ENCODE data around the gene RBFOX2. TPM values are rescaled to one million over a fixed set of nuclear protein-coding genes. Genes with fewer than 3 reads are reported as not detected.

Gene RBFOX2
- total and polyA plus RNA-seq, 2 of the 8 experiments (the other 6 are each of a cell fraction or from before 2014, with no cell fraction given), result 121 to 122 TPM

DNA sequence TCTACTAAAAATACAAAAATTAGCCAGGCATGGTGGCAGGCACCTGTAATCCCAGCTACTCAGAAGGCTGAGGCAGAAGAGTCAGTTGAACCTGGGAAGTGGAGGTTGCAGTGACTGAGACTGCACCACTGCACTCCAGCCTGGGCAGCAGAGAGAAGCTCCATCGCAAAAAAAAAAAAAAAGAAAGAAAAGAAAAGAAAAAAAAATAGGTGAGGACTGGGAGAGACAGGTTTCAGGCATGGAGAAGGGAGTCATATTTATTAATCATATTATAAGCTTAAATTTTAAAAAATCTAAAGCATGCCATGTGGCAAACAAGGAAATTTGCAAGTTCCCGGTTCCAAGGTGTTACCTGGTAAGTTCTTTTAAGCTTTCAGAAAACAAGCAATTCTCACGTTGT is 311.1 kb downstream of the RBFOX2 start, which contains the start of gene APOL5 (continued):
- no peak for TF ChIP-seq KDM1A (IDR thresholded peaks at IDR 0.05; ENCODE audit: borderline replicate concordance, low read length)
- TF ChIP-seq BRCA1 (IDR thresholded peaks at IDR 0.05; ENCODE audit: low read depth, low read length), result no peak

All from H1 (cell line).